ENCODE measurements around the gene MBD1. TPM values are rescaled to one million over a fixed set of nuclear protein-coding genes. Genes with fewer than 3 reads are reported as not detected.
A peak's percentile ranks its signal among the peaks of the same experiment; 100 is the strongest.

MBD1 gene
- total and polyA plus RNA-seq, 2 of the 13 experiments (the other 11 are each of a cell fraction or from before 2014, with no cell fraction given): 25.5 to 28.6 TPM

DNA sequence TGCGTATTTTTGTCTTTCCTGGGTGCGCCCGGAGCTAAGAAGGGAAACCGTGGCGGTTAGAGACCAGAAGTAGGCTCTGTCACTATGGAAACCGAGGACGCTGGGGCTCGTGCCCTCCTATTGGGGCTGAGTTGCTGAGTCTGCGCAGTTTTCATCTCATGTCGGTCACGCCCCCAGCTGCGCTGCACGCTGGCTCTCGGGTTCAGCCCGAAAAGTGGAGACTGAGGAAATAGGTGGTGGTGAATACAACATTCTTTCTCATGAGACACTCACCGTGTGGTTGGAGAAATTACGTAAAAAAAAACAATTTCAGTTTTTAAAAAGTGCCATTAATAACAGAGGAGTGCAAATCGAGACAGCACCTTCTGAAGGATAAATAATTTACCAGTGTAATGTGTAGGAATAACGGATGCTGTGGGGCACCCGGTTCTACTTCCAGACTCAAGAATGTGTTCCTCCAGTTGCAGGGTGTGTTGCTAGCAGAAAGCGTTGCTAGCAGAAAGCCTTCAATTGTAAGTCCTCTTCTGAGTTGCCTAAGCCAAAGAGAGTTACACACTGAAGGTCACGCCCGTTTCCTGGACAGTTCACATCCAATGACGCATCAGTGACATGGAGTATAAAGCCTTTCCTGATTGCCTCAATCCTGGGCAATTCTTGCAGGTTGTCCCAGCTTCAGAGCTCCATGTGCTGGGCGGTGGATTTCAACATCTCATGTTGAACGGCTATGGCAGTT, 26.6 kb upstream of the MBD1 start (continued):
- TF ChIP-seq, protein P1, sequence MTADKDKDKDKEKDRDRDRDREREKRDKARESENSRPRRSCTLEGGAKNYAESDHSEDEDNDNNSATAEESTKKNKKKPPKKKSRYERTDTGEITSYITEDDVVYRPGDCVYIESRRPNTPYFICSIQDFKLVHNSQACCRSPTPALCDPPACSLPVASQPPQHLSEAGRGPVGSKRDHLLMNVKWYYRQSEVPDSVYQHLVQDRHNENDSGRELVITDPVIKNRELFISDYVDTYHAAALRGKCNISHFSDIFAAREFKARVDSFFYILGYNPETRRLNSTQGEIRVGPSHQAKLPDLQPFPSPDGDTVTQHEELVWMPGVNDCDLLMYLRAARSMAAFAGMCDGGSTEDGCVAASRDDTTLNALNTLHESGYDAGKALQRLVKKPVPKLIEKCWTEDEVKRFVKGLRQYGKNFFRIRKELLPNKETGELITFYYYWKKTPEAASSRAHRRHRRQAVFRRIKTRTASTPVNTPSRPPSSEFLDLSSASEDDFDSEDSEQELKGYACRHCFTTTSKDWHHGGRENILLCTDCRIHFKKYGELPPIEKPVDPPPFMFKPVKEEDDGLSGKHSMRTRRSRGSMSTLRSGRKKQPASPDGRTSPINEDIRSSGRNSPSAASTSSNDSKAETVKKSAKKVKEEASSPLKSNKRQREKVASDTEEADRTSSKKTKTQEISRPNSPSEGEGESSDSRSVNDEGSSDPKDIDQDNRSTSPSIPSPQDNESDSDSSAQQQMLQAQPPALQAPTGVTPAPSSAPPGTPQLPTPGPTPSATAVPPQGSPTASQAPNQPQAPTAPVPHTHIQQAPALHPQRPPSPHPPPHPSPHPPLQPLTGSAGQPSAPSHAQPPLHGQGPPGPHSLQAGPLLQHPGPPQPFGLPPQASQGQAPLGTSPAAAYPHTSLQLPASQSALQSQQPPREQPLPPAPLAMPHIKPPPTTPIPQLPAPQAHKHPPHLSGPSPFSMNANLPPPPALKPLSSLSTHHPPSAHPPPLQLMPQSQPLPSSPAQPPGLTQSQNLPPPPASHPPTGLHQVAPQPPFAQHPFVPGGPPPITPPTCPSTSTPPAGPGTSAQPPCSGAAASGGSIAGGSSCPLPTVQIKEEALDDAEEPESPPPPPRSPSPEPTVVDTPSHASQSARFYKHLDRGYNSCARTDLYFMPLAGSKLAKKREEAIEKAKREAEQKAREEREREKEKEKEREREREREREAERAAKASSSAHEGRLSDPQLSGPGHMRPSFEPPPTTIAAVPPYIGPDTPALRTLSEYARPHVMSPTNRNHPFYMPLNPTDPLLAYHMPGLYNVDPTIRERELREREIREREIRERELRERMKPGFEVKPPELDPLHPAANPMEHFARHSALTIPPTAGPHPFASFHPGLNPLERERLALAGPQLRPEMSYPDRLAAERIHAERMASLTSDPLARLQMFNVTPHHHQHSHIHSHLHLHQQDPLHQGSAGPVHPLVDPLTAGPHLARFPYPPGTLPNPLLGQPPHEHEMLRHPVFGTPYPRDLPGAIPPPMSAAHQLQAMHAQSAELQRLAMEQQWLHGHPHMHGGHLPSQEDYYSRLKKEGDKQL (CRISPR knock-in tag; IDR thresholded peaks at IDR 0.05; ENCODE audit: low read depth): no peak
- TF ChIP-seq MNT (IDR thresholded peaks at IDR 0.05): peak; percentile 45
- TF ChIP-seq, protein P2, sequence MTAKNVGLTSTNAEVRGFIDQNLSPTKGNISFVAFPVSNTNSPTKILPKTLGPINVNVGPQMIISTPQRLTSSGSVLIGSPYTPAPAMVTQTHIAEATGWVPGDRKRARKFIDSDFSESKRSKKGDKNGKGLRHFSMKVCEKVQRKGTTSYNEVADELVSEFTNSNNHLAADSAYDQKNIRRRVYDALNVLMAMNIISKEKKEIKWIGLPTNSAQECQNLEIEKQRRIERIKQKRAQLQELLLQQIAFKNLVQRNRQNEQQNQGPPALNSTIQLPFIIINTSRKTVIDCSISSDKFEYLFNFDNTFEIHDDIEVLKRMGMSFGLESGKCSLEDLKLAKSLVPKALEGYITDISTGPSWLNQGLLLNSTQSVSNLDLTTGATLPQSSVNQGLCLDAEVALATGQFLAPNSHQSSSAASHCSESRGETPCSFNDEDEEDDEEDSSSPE (CRISPR knock-in tag; IDR thresholded peaks at IDR 0.05): no peak
- TF ChIP-seq ZNF30 (CRISPR knock-in tag; IDR thresholded peaks at IDR 0.05): no peak
- TF ChIP-seq U2AF2 (IDR thresholded peaks at IDR 0.05; ENCODE audit: low read depth, low read length): no peak
- TF ChIP-seq MAFF (IDR thresholded peaks at IDR 0.05; ENCODE audit: low read depth, low read length): no peak
- TF ChIP-seq, protein P3, sequence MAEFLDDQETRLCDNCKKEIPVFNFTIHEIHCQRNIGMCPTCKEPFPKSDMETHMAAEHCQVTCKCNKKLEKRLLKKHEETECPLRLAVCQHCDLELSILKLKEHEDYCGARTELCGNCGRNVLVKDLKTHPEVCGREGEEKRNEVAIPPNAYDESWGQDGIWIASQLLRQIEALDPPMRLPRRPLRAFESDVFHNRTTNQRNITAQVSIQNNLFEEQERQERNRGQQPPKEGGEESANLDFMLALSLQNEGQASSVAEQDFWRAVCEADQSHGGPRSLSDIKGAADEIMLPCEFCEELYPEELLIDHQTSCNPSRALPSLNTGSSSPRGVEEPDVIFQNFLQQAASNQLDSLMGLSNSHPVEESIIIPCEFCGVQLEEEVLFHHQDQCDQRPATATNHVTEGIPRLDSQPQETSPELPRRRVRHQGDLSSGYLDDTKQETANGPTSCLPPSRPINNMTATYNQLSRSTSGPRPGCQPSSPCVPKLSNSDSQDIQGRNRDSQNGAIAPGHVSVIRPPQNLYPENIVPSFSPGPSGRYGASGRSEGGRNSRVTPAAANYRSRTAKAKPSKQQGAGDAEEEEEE (CRISPR knock-in tag; IDR thresholded peaks at IDR 0.05; ENCODE audit: borderline replicate concordance): no peak
- no peak for TF ChIP-seq BRD4 (CRISPR knock-in tag; IDR thresholded peaks at IDR 0.05)
- TF ChIP-seq NRL (CRISPR knock-in tag; IDR thresholded peaks at IDR 0.05; ENCODE audit: borderline replicate concordance): no peak
- TF ChIP-seq, protein P4, sequence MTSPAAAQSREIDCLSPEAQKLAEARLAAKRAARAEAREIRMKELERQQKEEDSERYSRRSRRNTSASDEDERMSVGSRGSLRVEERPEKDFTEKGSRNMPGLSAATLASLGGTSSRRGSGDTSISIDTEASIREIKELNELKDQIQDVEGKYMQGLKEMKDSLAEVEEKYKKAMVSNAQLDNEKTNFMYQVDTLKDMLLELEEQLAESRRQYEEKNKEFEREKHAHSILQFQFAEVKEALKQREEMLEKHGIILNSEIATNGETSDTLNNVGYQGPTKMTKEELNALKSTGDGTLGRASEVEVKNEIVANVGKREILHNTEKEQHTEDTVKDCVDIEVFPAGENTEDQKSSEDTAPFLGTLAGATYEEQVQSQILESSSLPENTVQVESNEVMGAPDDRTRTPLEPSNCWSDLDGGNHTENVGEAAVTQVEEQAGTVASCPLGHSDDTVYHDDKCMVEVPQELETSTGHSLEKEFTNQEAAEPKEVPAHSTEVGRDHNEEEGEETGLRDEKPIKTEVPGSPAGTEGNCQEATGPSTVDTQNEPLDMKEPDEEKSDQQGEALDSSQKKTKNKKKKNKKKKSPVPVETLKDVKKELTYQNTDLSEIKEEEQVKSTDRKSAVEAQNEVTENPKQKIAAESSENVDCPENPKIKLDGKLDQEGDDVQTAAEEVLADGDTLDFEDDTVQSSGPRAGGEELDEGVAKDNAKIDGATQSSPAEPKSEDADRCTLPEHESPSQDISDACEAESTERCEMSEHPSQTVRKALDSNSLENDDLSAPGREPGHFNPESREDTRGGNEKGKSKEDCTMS (CRISPR knock-in tag; conservative IDR thresholded peaks at IDR 0.05): no peak
- TF ChIP-seq, protein P5, sequence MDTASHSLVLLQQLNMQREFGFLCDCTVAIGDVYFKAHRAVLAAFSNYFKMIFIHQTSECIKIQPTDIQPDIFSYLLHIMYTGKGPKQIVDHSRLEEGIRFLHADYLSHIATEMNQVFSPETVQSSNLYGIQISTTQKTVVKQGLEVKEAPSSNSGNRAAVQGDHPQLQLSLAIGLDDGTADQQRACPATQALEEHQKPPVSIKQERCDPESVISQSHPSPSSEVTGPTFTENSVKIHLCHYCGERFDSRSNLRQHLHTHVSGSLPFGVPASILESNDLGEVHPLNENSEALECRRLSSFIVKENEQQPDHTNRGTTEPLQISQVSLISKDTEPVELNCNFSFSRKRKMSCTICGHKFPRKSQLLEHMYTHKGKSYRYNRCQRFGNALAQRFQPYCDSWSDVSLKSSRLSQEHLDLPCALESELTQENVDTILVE (CRISPR knock-in tag; IDR thresholded peaks at IDR 0.05): no peak
- TF ChIP-seq, protein P6, sequence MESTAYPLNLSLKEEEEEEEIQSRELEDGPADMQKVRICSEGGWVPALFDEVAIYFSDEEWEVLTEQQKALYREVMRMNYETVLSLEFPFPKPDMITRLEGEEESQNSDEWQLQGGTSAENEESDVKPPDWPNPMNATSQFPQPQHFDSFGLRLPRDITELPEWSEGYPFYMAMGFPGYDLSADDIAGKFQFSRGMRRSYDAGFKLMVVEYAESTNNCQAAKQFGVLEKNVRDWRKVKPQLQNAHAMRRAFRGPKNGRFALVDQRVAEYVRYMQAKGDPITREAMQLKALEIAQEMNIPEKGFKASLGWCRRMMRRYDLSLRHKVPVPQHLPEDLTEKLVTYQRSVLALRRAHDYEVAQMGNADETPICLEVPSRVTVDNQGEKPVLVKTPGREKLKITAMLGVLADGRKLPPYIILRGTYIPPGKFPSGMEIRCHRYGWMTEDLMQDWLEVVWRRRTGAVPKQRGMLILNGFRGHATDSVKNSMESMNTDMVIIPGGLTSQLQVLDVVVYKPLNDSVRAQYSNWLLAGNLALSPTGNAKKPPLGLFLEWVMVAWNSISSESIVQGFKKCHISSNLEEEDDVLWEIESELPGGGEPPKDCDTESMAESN (CRISPR knock-in tag; conservative IDR thresholded peaks at IDR 0.05): 0 out of 2 replicates have a peak, but pooled peaks have one; percentile 37

Data from HepG2 (cell line).